Activated T-helper 1 cell treated with Interleukin-2 at 50 U/mL for 16 hours (primary cell): ENCODE data around the gene KIAA0319L.
A peak's percentile ranks its signal among the peaks of the same experiment; 100 is the strongest.

ENCODE experiments used
- DNase-seq: peaks from one replicate; pipeline ENCODE4 v3.0.0-alpha.2; 2020; ENCODE audit warnings: low read depth

The KIAA0319L gene

GRCh38 chr1:35563166-35563565, 6.0 kb upstream of the KIAA0319L start:
- no peak for DNase-seq

GRCh38 chr1:35561972-35562680, 4.9 kb upstream of the KIAA0319L start:
- DNase-seq: no peak

GRCh38 chr1:35561297-35561971, 4.2 kb upstream of the KIAA0319L start:
- no peak for DNase-seq

- DNase-seq: no peak
Observed at GRCh38 chr1:35560256-35561225, 3.3 kb upstream of the KIAA0319L start.

- no peak for DNase-seq
Observed at GRCh38 chr1:35559317-35559944, 2.2 kb upstream of the KIAA0319L start.

GRCh38 chr1:35558374-35559316, 1.4 kb upstream of the KIAA0319L start:
- no peak for DNase-seq

DNA sequence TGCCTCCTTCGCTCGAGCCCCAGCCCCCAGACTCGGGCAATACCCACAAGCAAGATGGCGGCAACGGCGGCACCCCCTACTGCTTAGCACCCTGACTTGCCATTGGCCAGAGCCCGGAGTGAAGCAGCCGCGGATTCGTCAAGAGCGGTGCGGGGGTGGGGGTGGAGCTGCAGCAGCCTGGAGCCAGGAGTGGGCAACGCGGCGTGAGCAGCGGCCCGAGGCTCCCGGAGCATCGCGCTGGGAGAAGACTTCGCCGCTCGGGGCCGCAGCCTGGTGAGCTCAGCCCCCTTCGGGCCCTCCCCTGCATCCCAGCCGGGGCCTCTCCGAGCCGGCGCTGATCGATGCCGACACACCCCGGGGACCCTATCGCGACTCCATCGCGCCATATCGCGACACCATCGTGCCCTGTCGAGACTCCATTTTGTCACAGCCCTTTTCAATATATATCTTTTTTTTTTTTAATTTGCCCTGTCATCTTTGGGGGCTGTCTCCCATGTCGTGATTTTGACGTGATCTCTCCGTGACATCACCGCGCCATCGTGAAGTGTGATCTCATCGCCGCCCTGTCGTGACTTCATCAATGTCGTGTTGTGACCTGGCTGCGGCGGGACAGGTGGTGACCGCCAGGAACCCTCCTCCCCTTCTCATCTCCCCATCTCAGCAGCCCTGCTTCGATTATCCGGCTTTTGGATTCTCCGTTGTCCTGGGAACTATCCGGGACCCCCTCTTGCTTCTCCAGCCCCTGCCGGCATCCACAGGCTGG, 589 bp upstream of the KIAA0319L start, which contains the start of gene NCDN:
Gene NCDN (plus strand): TSS at position 189 of the 763 bp plus-strand sequence. CDS start 392 bp downstream, at position 581.
- DNase-seq: peak; percentile 92

DNA sequence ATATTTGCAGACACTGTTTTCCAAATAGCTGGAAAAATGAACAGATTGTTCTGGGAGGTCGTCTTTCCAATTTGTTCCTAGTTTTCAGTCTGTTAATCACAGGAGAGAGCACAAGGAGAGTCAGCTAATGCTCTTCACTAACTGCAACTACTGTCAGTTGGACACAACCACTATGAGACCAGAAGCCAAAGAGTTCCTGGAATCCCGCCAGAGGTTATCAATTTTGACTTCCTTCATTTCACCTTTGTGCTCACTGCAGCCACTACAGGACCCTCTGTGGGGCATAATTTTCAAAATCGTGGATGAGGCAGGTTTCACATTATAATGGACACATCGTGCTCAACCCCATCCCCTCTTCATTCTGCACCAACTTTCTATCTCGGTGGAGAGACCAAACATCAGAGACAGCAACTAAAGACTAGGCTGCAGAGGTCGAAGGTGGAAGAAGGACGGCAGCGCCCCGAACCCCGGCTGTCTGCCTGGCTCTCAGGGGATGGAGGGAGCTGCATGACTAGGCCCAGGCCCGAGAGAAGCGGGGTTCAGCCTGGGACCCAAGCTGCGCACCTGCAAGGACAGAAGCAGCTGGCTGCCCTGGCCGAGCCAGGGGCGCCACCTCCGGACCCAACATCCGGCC, 602 bp downstream of the KIAA0319L start:
- no peak for DNase-seq

DNA sequence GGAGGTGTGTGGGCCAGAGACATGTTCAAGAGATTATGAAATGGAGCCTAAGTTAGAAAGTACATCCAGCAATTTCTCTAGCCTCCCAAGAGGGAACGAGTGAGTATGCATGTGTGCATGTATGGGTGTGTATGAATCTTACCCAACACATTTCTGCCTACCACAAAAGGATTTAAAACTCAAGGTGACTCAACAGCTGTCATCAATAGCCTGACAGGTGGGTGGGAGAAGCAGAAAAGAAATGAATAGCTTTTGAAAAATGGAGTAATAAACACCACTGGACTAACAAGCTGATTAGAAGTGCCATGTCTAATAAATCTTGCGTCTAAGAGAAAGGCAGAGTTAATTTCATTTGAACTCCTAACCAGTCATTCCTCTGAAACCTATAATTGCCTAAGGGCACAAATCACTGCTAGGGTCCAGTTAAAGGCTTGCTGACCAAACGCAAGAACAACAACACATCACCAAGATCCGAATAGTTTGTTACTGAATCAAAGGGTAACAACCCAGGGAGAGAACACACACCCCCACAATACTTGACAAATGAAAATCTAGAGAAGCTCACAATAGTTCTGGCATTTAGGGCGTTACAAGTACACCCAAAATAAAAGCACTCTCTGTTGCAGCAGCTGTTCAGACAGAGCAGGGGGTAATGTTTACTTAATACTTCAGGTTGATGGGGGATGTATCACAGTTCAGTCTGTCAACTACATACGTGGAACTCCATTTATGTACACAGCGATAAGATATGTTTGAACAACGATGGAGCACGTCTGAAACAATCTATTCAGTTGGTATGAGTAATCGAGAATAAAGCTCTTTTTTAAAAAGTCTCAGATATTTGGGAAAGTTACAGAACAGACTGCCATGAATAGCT, 1.4 kb downstream of the KIAA0319L start:
- no peak for DNase-seq

GRCh38 chr1:35555212-35555584, 2.0 kb downstream of the KIAA0319L start:
- DNase-seq: no peak

DNA sequence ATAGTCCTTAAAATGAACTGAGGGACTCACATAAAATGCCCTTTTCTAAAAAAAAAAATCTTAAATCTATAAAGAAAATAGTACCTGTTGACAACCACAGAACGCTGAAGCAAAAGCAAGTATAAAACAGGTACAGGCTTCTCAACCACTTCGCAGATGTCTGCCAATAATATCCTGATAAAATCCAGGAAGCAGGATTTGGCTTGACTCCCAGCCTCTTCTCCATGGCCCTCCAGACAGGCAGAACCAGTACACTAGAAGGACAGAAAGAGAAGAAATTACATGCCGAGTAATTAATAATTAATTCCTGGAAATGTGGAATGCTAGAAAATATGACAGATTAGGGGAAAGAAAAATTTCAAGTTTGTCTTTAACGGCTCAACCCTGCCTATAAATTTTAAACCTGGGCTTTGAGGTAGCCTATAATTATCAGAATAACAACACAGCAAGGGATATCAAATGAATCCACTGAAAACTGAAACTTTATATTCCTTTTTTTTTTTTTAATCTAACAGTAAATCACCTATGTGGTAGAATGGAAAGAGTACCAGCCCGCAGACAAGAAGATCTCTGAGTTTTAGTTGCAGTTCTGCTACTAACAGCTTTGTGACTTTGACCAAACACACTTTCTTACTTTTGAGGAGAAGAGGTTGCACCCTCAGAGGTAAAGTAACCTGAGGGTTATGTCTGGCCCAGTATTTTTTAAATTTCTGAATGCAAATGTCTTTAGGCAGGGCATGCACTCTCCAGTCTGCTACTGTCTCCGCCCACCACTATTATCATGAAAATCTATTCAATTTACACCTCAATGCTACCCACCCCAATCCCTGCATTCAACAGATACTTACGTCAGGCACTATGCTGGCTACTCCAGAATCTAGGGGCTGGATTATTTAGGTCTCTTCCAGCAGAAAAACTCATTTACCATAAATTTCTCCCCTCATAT, 2.7 kb downstream of the KIAA0319L start:
- DNase-seq: no peak

GRCh38 chr1:35553851-35554250, 3.4 kb downstream of the KIAA0319L start:
- no peak for DNase-seq

DNA sequence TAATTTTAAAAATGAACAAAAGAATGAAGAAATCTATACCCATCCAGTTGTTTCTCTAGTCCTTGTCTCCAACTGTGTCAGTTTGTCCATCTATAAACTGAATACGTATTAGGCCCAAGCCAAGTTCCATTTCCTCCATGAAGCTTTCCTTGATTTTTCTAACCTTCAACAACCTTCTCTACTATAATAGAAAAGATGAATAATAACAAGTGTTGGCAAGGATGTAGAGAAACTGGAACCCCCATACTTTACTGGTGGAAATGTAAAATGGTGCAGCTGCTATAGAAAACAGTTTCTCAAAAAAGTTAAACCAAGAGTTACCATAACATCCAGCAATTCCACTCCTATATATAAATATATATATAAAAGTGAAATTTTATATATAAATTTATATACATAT, 10.6 kb downstream of the KIAA0319L start:
- no peak for DNase-seq

- DNase-seq: no peak
Observed at GRCh38 chr1:35544976-35545375, 12.2 kb downstream of the KIAA0319L start.

- DNase-seq: no peak
Observed at GRCh38 chr1:35539824-35540261, 17.4 kb downstream of the KIAA0319L start.

DNA sequence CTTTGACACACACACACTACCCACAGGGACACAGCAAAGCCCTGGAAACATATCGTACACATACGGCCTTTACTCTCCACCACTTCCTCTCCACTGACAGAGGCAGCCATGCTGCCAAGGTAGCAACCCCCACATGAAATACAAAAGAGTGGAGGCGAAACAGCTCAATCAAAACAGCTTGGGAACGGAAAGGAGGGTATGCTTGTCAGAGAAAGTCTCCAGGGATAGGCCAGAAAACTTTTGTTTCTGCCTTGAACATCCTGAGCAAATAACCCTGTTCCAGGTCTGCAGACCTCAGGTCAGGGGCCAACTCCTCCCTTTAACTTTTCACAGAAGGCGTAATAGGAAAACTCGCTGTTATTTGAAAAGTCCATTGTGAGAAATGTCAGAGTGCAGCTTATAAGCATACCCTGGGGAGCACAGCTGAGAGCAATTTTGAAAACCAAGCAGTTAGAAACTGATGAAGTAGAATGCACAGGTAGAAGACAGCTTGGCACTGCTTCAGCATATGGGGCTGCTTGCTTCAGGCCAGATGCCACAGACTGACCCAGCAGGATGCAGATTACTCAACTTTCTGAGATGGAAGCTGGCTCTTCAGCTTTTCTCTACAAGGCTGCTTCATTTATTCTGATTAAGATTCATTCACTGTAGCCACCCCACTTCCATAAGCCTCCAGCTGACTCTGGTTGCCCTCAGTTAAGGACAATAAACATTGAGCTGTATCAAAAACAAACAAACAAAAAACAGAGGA, 18.0 kb downstream of the KIAA0319L start:
- DNase-seq: no peak

- no peak for DNase-seq
Observed at GRCh38 chr1:35537806-35538205, 19.4 kb downstream of the KIAA0319L start.
